ENCODE measurements around the gene CELA3B. TPM values are rescaled to one million over a fixed set of nuclear protein-coding genes. Genes with fewer than 3 reads are reported as not detected.

The CELA3B gene
- total and polyA plus RNA-seq, 2 of the 13 experiments (the other 11 are each of a cell fraction or from before 2014, with no cell fraction given) = 0.34 TPM; not detected in 1

GRCh38 chr1:22018583-22019559, 42.0 kb downstream of the CELA3B start:
- Histone ChIP-seq H3K4me1 (ENCODE audit: insufficient read depth, low read length) (peaks cover 19% of the 10 kb centered on the region), H3K9me3 (ENCODE audit: low read length) (no peaks in the 10 kb centered on the region), H3K36me3 (replicated peaks in 1 of 2; ENCODE audit: control insufficient read depth in 1 of 2, insufficient read depth in 2 of 2, low read length in 2 of 2) (no peaks in the 10 kb centered on the region), H2AFZ (ENCODE audit: low read length) (no peak overlapping the region), H3K27ac (ENCODE audit: extremely low read length, insufficient read depth, low read length) (no peak overlapping the region), H4K20me1 (ENCODE audit: insufficient read depth, low read length) (no peaks in the 10 kb centered on the region), H3K4me3 (replicated peaks in 1 of 3; ENCODE audit: insufficient read depth in 1 of 3, low read depth in 2 of 3, low read length in 3 of 3) (no peak overlapping the region), H3K79me2 (ENCODE audit: insufficient read depth, low read length) (no peaks in the 10 kb centered on the region), H3K4me2 (ENCODE audit: low read depth, low read length) (no peak overlapping the region), H3K9ac (ENCODE audit: insufficient read depth, low read depth, low read length) (no peak overlapping the region), H3K27me3 (ENCODE audit: control insufficient read depth in 1 of 2, insufficient read depth in 2 of 2, low read length in 2 of 2) (no peaks in the 10 kb centered on the region)
- in situ Hi-C loops (cut with HindIII; ENCODE audit: extremely low pct_ligation_motif_present, low pct_unique_long_range_greater_than_20kb) (no loop called here), intact Hi-C loops (cut with micrococcal nuclease; ENCODE audit: unreplicated experiment) (no loop called here)
- WGBS (ENCODE audit: low lambda C conversion rate) = 24% methylated on average over 10 of the region's 10 CpGs
- DNase-seq (ENCODE audit: low spot score) = no peak
- ChIA-PET CTCF (ENCODE audit: low intra/inter-chr PET ratio, low total read pairs) (no interaction called here), POLR2A (no interaction called here)
- BruUV-seq (replicated peaks) = no TSS peak
- ATAC-seq = peak; percentile 43; the same call in 1 of the 3 replicates
- TF ChIP-seq RFX5 (IDR thresholded peaks at IDR 0.05; ENCODE audit: low read depth, low read length) (0 out of 2 replicates have a peak, but pooled peaks have one; percentile 23), CTCF (CRISPR knock-in tag; IDR thresholded peaks at IDR 0.05) (peak; percentile 13; the same call in 1 of the 2 replicates), ZNF777 (CRISPR knock-in tag; IDR thresholded peaks at IDR 0.05) (no peak)
- no peak for FAIRE-seq

- CTCF ChIA-PET (ENCODE audit: low intra/inter-chr PET ratio, low total read pairs) = no interaction called here
- no peak overlapping the region for H3K4me2 ChIP-seq (ENCODE audit: low read depth, low read length)
- intact Hi-C loops (cut with micrococcal nuclease; ENCODE audit: unreplicated experiment) = no loop called here
Observed at GRCh38 chr1:22021061-22021460, 44.2 kb downstream of the CELA3B start.

More at GRCh38 chr1:22021061-22021460, 44.2 kb downstream of the CELA3B start:
- H4K20me1 ChIP-seq (ENCODE audit: insufficient read depth, low read length) = no peaks in the 10 kb centered on the region
- POLR2A ChIA-PET = no interaction called here
- H3K9me3 ChIP-seq (ENCODE audit: low read length) = no peaks in the 10 kb centered on the region
- TF ChIP-seq BCLAF1 (IDR thresholded peaks at IDR 0.05) (no peak), ZNF766 (CRISPR knock-in tag; IDR thresholded peaks at IDR 0.05; ENCODE audit: borderline replicate concordance) (no peak), FLYWCH1 (CRISPR knock-in tag; IDR thresholded peaks at IDR 0.05) (no peak), MXI1 (IDR thresholded peaks at IDR 0.05; ENCODE audit: borderline replicate concordance, low read depth, low read length) (no peak), ZNF343 (CRISPR knock-in tag; IDR thresholded peaks at IDR 0.05) (no peak), ATAD3A (CRISPR knock-in tag; IDR thresholded peaks at IDR 0.05) (no peak), POLR2AphosphoS5 (IDR thresholded peaks at IDR 0.05; ENCODE audit: low read depth, low read length) (no peak), ZNF335 (CRISPR knock-in tag; IDR thresholded peaks at IDR 0.05) (no peak), FOXK2 (IDR thresholded peaks at IDR 0.05) (no peak), KLF6 (CRISPR knock-in tag; IDR thresholded peaks at IDR 0.05) (no peak)
- H3K27me3 ChIP-seq (ENCODE audit: control insufficient read depth in 1 of 2, insufficient read depth in 2 of 2, low read length in 2 of 2) = no peaks in the 10 kb centered on the region; a peak in 1 of 5 replicates
- peaks cover 30% of the 10 kb centered on the region for H3K4me1 ChIP-seq (ENCODE audit: insufficient read depth, low read length)
- no TSS peak for BruUV-seq (replicated peaks)
- ATAC-seq (no peak), FAIRE-seq (no peak), DNase-seq (ENCODE audit: low spot score) (no peak)
- WGBS (ENCODE audit: low lambda C conversion rate) = 64% methylated on average over 6 of the region's 6 CpGs
- no peak overlapping the region for H3K27ac ChIP-seq (ENCODE audit: extremely low read length, insufficient read depth, low read length)
- no peaks in the 10 kb centered on the region for H3K79me2 ChIP-seq (ENCODE audit: insufficient read depth, low read length)
- H3K36me3 ChIP-seq (replicated peaks in 1 of 2; ENCODE audit: control insufficient read depth in 1 of 2, insufficient read depth in 2 of 2, low read length in 2 of 2) = no peaks in the 10 kb centered on the region
- in situ Hi-C loops (cut with HindIII; ENCODE audit: extremely low pct_ligation_motif_present, low pct_unique_long_range_greater_than_20kb) = no loop called here
- no peak overlapping the region for H2AFZ ChIP-seq (ENCODE audit: low read length)
- H3K4me3 ChIP-seq (replicated peaks in 1 of 3; ENCODE audit: insufficient read depth in 1 of 3, low read depth in 2 of 3, low read length in 3 of 3) = no peak overlapping the region
- no peak overlapping the region for H3K9ac ChIP-seq (ENCODE audit: insufficient read depth, low read depth, low read length)

All from HepG2 (cell line).